ENCODE results near the gene F11R.
"Not testable (repeated sequence)": the region's sequence is repeated elsewhere in the genome, so short reads cannot be mapped to it uniquely, and the experiment has no call there.

The F11R gene

DNA sequence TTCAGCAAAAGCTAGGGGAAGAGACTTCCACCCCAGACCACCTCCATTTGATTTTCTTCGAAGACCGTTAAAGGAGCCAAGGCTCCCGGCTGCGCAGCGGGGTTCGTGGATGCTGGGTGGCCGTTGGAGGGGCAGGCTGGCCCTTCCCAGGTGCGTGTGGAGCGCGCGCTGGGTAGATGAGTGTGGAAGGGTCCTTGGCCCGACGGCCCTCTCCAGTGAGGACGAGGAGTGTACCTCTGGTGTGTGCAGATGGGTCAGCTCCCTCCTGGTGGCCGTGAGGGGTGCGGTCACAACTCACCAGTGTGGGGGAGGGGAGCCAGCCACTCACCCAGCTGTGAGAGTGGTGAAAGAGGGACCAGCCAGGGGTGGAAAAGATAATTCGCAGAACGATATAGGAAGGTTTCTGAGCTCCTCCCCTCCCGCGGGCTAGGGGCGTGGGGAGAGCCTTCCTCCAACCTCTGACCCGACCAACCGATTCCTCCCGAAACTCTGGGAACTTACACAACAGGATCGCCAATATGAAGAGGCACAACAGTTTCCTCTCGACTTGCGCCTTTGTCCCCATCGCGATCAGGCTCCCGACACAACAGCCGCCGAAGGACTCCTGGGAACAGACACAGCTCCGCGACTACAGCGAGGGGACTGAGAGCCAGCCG, at the start of gene F11R:
TSS of gene F11R (minus strand) at position 644 of the 656 bp plus-strand sequence. CDS start at position 565, 79 bp downstream.
- peak; percentile 54 for DNase-seq (ENCODE audit: low spot score)

DNA sequence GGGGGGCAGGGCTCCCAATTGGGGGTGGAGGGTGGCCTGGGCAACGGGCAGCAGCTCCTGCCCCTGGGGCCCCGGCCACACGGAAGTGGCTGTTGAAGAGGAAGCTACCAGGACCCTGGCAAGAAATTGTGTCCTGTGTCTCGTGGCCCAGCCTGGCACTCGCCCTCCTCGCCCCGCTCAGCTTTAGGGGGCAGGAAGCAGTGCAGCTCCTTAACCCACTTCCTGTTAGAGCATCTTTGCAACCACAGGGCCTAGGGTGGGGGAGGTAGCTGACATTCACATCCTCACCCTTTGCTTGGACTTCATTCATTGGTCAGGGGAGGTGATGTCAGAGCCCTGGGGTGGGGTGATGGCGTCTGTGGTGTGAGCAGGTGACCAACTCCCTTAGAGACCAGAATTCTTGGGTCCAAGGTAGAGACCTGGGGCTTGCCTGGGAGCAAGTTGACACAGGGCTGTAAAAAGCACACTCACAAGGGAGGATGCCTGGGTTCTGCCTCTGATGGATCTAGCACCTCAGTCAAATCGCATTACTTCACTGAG, 48.8 kb upstream of the F11R start, which contains the start of gene ARHGAP30:
TSS of gene ARHGAP30 (minus strand) at position 161 of the 540 bp plus-strand sequence. CDS start 267 bp downstream, outside the sequence.
- DNase-seq (ENCODE audit: low spot score) = peak; percentile 91

DNA sequence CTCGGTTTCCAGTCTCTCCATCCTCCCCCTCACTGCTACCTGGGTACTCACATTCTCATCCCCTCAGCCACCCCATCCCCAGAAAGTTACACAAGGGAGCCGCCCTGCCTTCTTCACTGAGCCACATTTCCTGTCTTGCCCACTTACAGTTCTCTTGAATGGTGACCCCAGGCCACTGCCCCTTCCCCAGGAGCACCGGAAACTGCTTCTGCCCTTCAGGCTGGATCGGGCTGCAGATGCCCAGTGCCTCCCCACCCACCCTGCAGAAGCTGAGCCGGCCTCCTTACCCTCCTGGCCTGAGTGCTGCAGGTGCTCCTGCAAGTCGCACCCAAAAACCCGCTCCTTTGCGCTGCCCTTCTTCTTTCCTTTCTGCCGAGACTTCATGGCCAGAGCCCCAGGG, 48.3 kb upstream of the F11R start:
- no peak for DNase-seq (ENCODE audit: low spot score)

GRCh38 chr1:161068306-161069234, 47.6 kb upstream of the F11R start:
- peak; percentile 84 for DNase-seq (ENCODE audit: low spot score)

DNA sequence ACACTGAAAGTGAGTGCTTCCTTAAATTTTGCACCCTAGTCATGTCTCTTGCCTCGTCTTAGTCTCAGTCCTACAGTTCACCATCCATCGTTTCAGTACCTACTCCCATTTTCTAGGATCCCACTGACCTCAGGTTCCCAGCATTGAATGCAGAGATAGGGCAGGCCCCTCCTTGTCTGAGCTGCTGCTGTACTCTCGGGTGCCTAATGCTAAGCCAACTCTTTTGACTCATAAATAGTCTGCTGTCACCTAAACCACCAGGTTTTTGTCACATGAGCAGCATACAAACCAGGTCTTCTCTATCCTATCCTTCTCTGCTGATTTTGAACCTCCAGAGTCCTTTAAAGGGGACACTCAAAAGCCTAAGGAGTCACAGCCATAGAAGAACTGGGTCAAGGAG, 45.7 kb upstream of the F11R start:
- no peak for DNase-seq (ENCODE audit: low spot score)

GRCh38 chr1:161065681-161066080, 44.7 kb upstream of the F11R start:
- not testable (repeated sequence) for DNase-seq (ENCODE audit: low spot score)

DNA sequence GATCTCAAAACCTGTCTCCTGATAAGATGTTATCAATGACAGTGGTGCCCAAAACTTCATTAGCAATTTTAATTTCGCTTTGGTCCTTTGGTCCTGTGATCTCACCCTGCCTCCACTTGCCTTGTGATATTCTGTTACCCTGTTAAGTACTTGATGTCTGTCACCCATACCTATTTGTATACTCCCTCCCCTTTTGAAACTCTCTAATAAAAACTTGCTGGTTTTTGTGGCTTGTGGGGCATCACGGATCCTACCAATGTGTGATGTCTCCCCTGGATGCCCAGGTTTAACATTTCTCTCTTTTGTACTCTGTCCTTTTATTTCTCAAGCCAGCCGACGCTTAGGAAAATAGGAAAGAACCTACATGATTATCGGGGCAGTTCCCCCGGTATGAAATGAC, 43.0 kb upstream of the F11R start:
- not testable (repeated sequence) for DNase-seq (ENCODE audit: low spot score)

DNA sequence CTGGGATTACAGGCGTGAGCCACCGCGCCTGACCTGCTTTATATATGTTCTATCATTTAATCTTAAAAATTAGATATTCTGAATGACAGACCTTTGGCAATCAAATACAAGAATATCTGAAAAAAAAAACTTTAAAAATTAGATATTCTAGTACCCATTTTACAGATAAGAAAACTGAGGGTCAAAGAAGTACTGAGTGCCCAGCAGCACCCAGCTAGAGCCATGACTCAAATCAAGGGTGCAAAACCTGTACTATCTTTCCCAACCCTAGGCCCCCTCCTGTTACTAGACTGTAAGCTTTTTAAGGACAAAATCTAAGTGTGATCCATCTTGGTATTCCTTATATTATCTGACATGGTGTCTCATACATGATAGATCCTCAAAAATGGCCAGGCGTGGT, 40.5 kb upstream of the F11R start:
- no peak for DNase-seq (ENCODE audit: low spot score)

DNA sequence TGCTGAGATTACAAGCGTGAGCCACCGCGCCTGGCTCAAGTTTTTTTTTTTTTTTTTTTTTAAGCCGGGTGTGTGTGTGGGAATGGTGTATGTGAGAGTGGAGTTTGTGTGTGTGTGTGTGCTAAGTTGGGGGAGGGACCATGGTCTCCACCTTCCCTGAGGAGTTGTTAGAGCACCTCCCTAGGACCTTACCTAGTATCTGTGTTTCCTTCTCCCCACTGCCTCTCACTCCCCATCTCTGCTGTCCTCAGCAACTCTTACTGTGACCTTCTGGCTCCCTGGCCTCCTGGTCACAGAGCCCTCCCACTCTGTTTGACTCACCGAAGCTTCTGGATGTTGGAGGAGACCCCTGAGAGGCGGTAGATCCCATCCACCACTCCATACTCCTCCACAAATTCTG, 38.3 kb upstream of the F11R start:
- DNase-seq (ENCODE audit: low spot score) = no peak

- no peak for DNase-seq (ENCODE audit: low spot score)
These were observed 33.9 kb upstream of the F11R start for GRCh38 chr1:161054805-161055204.

- DNase-seq (ENCODE audit: low spot score) = no peak
These were observed 33.3 kb upstream of the F11R start for GRCh38 chr1:161054232-161054631.

- DNase-seq (ENCODE audit: low spot score) = no peak
These were observed 31.9 kb upstream of the F11R start for GRCh38 chr1:161052899-161053298.

- DNase-seq (ENCODE audit: low spot score) = no peak
These were observed 30.3 kb upstream of the F11R start for GRCh38 chr1:161051219-161051618.

- no peak for DNase-seq (ENCODE audit: low spot score)
These were observed 28.2 kb upstream of the F11R start for GRCh38 chr1:161048949-161049722.

- no peak for DNase-seq (ENCODE audit: low spot score)
These were observed 26.8 kb upstream of the F11R start for GRCh38 chr1:161047436-161048420.

DNA sequence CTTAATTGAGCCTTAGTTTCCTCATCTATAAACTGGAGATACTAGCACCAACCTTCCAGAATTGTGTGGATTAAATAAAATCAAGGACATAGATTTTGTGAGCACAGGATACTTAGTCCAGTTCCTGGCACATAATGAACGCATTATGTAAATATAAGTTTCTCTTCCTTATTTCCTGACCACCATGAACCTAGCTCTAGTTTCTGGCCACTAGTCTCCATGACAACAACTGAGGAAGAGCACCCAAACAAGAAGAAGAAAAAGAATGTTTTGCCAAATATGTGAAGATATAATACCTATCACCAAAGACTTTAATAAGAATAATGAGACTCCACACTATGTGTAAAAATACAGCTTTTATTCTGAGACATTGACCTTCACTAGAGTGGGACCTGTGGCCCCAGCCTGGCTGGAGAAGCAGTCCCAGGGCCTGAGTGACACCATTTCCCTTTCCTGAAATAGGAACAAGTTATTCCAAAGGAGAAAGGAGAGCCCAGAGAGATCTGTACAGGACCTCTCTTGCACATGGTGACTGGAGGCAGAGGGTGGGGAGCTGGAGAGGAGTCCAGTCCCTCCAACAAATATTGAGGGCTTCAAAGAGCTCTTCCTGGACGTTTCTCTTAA, 25.8 kb upstream of the F11R start:
- DNase-seq (ENCODE audit: low spot score) = peak; percentile 78

DNA sequence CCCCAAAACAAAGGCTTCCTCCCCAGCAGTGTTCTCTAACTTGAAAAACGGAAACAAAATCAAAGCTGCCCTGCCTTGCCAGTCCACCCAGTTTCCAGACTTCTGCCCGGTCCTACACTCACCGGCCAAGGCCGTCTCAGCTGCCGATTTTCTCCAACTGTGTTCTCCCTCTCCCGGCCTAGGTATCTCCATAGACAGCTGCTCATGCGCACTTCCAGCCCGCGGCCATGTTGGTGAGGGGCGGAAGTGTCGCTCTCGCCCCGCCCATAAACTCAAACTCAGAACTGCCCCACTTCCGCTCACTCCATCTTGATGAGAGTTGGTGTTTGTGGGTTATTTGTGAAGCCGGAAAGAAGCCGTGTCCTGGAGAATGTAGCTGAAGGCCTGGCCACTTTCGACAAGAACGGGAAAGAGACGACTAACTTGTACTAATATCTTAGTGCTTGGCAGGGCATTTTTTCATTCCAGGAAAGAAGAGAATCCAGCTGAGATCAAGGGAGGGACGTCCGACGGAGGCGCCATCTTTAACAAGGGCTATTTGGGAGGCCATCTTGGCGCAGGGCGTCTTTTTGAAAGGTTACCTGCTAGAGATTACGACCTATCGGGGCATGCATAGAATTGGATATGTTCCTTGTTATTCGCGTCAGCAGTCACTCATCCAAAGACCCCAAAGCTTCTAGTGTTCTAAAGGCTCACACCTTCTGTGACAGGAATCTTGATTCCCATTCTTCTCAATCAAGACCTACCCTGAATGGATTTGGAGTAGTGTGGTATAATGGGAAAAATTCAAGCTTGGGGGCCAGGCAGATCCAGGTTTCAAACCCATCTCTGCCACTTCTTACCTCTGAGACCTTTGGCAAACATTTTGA, 25.0 kb upstream of the F11R start, which contains the start of gene USF1:
TSS of gene USF1 (minus strand) at position 242 of the 869 bp plus-strand sequence. CDS start 2,702 bp downstream, outside the sequence.
- DNase-seq (ENCODE audit: low spot score) = peak; percentile 91

GRCh38 chr1:161044908-161045735, 24.2 kb upstream of the F11R start:
- DNase-seq (ENCODE audit: low spot score) = peak; percentile 84

Measured in germinal center (tissue), 1 donor.